Endothelial cell of umbilical vein (primary cell): ENCODE results near the gene KLHL35. TPM values are rescaled to one million over a fixed set of nuclear protein-coding genes. Genes with fewer than 3 reads are reported as not detected.

Experiments
- BruUV-seq: library from RNA; stranded (reverse); fragments of 400-500 nt; replicated peaks from 2 replicates; lab custom pipeline; 2021; lab: Mats Ljungman, UMichigan
- CTCF ChIA-PET: fragments of 300-600, 350-600 bp; sonication (Branson Sonifier 250); formaldehyde crosslinking; loops from one replicate; lab custom pipeline; 2021; ENCODE audit warnings: antibody characterized with exemption, inconsistent platforms; lab: Charles Lee
- POLR2A ChIA-PET: fragments of 300-600, 350-600 bp; sonication (Branson Sonifier 250); formaldehyde crosslinking; loops from one replicate; lab custom pipeline; 2021; ENCODE audit warnings: antibody characterized with exemption, inconsistent platforms; lab: Charles Lee
- DNase-seq: peaks from one replicate; pipeline ENCODE4 v3.0.0-alpha.2; 2011; ENCODE audit warnings: low read depth, low spot score
- FAIRE-seq: peaks from 2 replicates; lab custom pipeline; 2011; peaks lifted over from hg19 to GRCh38; lab: Jason Lieb, UNC
- H2AFZ ChIP-seq: 2 replicates; pipeline ENCODE4 v1.6.0; 2012; ENCODE audit warnings: low read depth, low read length, control low read depth, inconsistent platforms
- H3K27ac ChIP-seq: 2 replicates; pipeline ENCODE4 v1.5.1; 2011; ENCODE audit warnings: low read depth, mild to moderate bottlenecking, control low read depth, low read length, moderate library complexity; ENCODE audit not compliant: insufficient read depth
- H3K27me3 ChIP-seq, 2 experiments: 2 replicates each; pipeline versions ENCODE4 v1.6.0 to v1.6.1; 2011; ENCODE audit warnings: low read length in 2 of 2, mixed read lengths in 1 of 2; ENCODE audit not compliant: control insufficient read depth in 2 of 2, insufficient read depth in 2 of 2
- H3K36me3 ChIP-seq, 2 experiments: 2 replicates in 1 of 2; 3 replicates in 1 of 2; pipeline ENCODE4 v1.5.1; 2011; ENCODE audit warnings: low read length in 2 of 2, mild to moderate bottlenecking in 1 of 2, moderate library complexity in 1 of 2; ENCODE audit not compliant: control insufficient read depth in 2 of 2, insufficient read depth in 2 of 2; ENCODE audit errors: extremely low read depth in 1 of 2
- H3K4me1 ChIP-seq: 3 replicates; pipeline ENCODE4 v1.5.1; 2011; ENCODE audit warnings: mild to moderate bottlenecking, low read length; ENCODE audit not compliant: control insufficient read depth, insufficient read depth; ENCODE audit errors: extremely low read depth
- H3K4me2 ChIP-seq: 2 replicates; pipeline ENCODE4 v1.6.1; 2011; ENCODE audit warnings: low read length, control low read depth, mixed read lengths; ENCODE audit not compliant: insufficient read depth
- H3K4me3 ChIP-seq, 3 experiments: fragments of 200-600 bp in 1 of 3; sonication (generic), shearing (Covaris generic) in 1 of 3; replicated peaks in 1 of 3; 2 replicates each; pipeline ENCODE4 v1.5.1; 2011 to 2016; ENCODE audit warnings: control low read depth in 3 of 3, low read length in 3 of 3, mild to moderate bottlenecking in 2 of 3, inconsistent platforms in 1 of 3, low read depth in 1 of 3, moderate library complexity in 1 of 3; ENCODE audit not compliant: insufficient read depth in 1 of 3
- H3K79me2 ChIP-seq: 2 replicates; pipeline ENCODE4 v1.6.0; 2012; ENCODE audit warnings: low read length, inconsistent platforms; ENCODE audit not compliant: control insufficient read depth, insufficient read depth
- H3K9ac ChIP-seq: replicated peaks from 2 replicates; pipeline ENCODE3; 2011; ENCODE audit warnings: low read length, control low read depth; ENCODE audit not compliant: insufficient read depth; ENCODE audit errors: extremely low read depth
- H3K9me1 ChIP-seq: replicated peaks from 3 replicates; pipeline ENCODE4 v1.6.0; 2011; ENCODE audit warnings: mild to moderate bottlenecking, low read length; ENCODE audit not compliant: control insufficient read depth, insufficient read depth; ENCODE audit errors: extremely low read depth
- H3K9me3 ChIP-seq: replicated peaks from 2 replicates; pipeline ENCODE4 v1.5.1; 2012; ENCODE audit warnings: low read length, inconsistent platforms; ENCODE audit not compliant: control insufficient read depth, insufficient read depth
- H4K20me1 ChIP-seq: replicated peaks from 2 replicates; pipeline ENCODE3; 2011; ENCODE audit warnings: mild to moderate bottlenecking, low read length; ENCODE audit not compliant: control insufficient read depth, insufficient read depth; ENCODE audit errors: extremely low read depth
- EZH2 ChIP-seq: IDR thresholded peaks from 2 replicates; pipeline ENCODE4 v1.6.1; 2012; ENCODE audit warnings: borderline replicate concordance, low read depth, mild to moderate bottlenecking, moderate library complexity, low read length, inconsistent platforms; ENCODE audit not compliant: severe bottlenecking
- FOS ChIP-seq: IDR thresholded peaks from 2 replicates; pipeline ENCODE4 v1.6.1; 2011; ENCODE audit warnings: mild to moderate bottlenecking, low read length, moderate library complexity, borderline replicate concordance; ENCODE audit not compliant: insufficient read depth
- GATA2 ChIP-seq: IDR thresholded peaks from 2 replicates; pipeline ENCODE4 v1.7.0; 2011; ENCODE audit warnings: low read depth, mild to moderate bottlenecking, moderate library complexity, mixed read lengths, low read length; ENCODE audit not compliant: insufficient read length, insufficient read depth
- JUN ChIP-seq: IDR thresholded peaks from 2 replicates; pipeline ENCODE4 v1.6.1; 2011; ENCODE audit warnings: borderline replicate concordance, low read depth; ENCODE audit not compliant: insufficient read length, insufficient read depth
- MYC ChIP-seq: IDR thresholded peaks from one replicate; pipeline ENCODE4 v1.6.1; 2011; ENCODE audit warnings: mild to moderate bottlenecking, low read depth, low read length
- POLR2A ChIP-seq: IDR thresholded peaks from 2 replicates; pipeline ENCODE4 v1.6.1; 2012; ENCODE audit warnings: low read depth, mild to moderate bottlenecking, control low read depth, low read length
- POLR2AphosphoS5 ChIP-seq: IDR thresholded peaks from 2 replicates; pipeline ENCODE4 v1.6.1; 2012; ENCODE audit warnings: low read depth, mild to moderate bottlenecking, control low read depth, low read length, moderate library complexity; ENCODE audit not compliant: insufficient read depth
- dilution Hi-C: fragments of 300-500 bp; cut with MboI; formaldehyde crosslinking; loops from one replicate; pipeline ENCODE4 v1.15.0; 2019; ENCODE audit warnings: low sequenced_read_pairs; ENCODE audit not compliant: extremely low pct_ligation_motif_present
- intact Hi-C: fragments of 100-400 bp; cut with micrococcal nuclease; formaldehyde crosslinking; loops from one replicate; pipeline ENCODE4 v1.10.0; 2022
- polyA plus RNA-seq, 4 experiments: library from polyadenylated mRNA; depleted of rRNA in 3 of 4; stranded (reverse) in 3 of 4; unstranded in 1 of 4; fragments of >200 nt; gene quantifications; 2 replicates each; pipeline versions ENCODE4 v1.2.1 to v1.2.3, GENCODE V29; 2011 to 2012; ENCODE audit warnings: missing spikeins in 1 of 4
- total RNA-seq: library from RNA; stranded (reverse); gene quantifications from 2 replicates; pipeline ENCODE4 v1.2.3, GENCODE V29; 2021
- TF ChIP-seq, protein P1 (sequence below), 2 donors: IDR thresholded peaks; 1 replicate in 1 of 2; 2 replicates in 1 of 2; pipeline ENCODE4 v1.5.1; 2011; ENCODE audit warnings: low read length in 2 of 2, mild to moderate bottlenecking in 2 of 2, moderate library complexity in 2 of 2, control low read depth in 1 of 2, inconsistent platforms in 1 of 2, low read depth in 1 of 2; ENCODE audit not compliant: insufficient read depth in 1 of 2; ENCODE audit errors: extremely low read depth in 1 of 2
- TF ChIP-seq, protein P2 (sequence below): IDR thresholded peaks from 2 replicates; pipeline ENCODE4 v1.6.1; 2011; ENCODE audit not compliant: insufficient read depth, insufficient read length

KLHL35 gene
- total and polyA plus RNA-seq, 2 donors (not counting 3 experiments of a cell fraction or from before 2014, with no cell fraction given): 0.97 to 2.3 TPM

DNA sequence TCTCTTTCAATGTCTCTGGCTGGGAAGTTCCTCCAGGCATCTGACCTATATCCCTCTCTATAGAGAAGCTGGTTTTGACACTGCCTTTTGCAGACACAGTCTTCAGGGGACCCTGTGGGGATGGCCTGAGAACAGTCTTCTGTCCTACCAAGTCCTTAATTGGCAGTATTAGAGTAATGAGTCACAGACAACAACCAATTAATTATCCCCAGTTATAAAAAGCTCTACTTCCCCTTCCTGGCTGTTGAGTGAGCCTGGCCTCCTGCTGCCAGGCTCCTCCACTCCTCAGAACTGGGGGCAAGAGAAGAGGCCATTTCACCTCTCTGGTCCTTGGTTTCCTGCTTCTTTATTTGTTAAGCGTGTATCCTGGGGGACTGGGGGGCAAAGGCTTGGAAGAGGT, 41.2 kb upstream of the KLHL35 start:
- BruUV-seq: no TSS peak
- H3K4me3 ChIP-seq: no peak overlapping the region
- TF ChIP-seq FOS (no peak), JUN (no peak), EZH2 (no peak), MYC (no peak), GATA2 (no peak), POLR2A (no peak), POLR2AphosphoS5 (no peak)
- TF ChIP-seq, protein P1, sequence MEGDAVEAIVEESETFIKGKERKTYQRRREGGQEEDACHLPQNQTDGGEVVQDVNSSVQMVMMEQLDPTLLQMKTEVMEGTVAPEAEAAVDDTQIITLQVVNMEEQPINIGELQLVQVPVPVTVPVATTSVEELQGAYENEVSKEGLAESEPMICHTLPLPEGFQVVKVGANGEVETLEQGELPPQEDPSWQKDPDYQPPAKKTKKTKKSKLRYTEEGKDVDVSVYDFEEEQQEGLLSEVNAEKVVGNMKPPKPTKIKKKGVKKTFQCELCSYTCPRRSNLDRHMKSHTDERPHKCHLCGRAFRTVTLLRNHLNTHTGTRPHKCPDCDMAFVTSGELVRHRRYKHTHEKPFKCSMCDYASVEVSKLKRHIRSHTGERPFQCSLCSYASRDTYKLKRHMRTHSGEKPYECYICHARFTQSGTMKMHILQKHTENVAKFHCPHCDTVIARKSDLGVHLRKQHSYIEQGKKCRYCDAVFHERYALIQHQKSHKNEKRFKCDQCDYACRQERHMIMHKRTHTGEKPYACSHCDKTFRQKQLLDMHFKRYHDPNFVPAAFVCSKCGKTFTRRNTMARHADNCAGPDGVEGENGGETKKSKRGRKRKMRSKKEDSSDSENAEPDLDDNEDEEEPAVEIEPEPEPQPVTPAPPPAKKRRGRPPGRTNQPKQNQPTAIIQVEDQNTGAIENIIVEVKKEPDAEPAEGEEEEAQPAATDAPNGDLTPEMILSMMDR (IDR thresholded peaks at IDR 0.05; ENCODE audit: extremely low read depth in 1 of 2, insufficient read depth in 1 of 2, low read depth in 1 of 2, low read length in 2 of 2): no peak
- TF ChIP-seq, protein P2, sequence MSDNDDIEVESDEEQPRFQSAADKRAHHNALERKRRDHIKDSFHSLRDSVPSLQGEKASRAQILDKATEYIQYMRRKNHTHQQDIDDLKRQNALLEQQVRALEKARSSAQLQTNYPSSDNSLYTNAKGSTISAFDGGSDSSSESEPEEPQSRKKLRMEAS: no peak
- no peaks in the 10 kb centered on the region for H3K9me1 ChIP-seq
- H2AFZ ChIP-seq: no peak overlapping the region
- CTCF ChIA-PET: interaction anchor here (0.6 kb wide), 1 partner anchor 9 kb away, joined by 3 read pairs; no protein-coding TSS in a partner anchor
- DNase-seq (peak; percentile 56), FAIRE-seq (peak; percentile 89)
- no peak overlapping the region for H3K27ac ChIP-seq
- no peaks in the 10 kb centered on the region for H4K20me1 ChIP-seq
- intact Hi-C loops (no loop called here), dilution Hi-C loops (no loop called here)
- H3K4me1 ChIP-seq: peaks cover 31% of the 10 kb centered on the region
- POLR2A ChIA-PET: no interaction called here
- H3K36me3 ChIP-seq: peaks cover 0 to 10% of the 10 kb centered on the region in 2 experiments
- no peaks in the 10 kb centered on the region for H3K79me2 ChIP-seq
- no peak overlapping the region for H3K4me2 ChIP-seq
- H3K9ac ChIP-seq: no peak overlapping the region
- no peaks in the 10 kb centered on the region for H3K9me3 ChIP-seq
- H3K27me3 ChIP-seq: no peaks in the 10 kb centered on the region
